ENCODE data around the gene OBP2B.
A peak's percentile ranks its signal among the peaks of the same experiment; 100 is the strongest.

Gene OBP2B

DNA sequence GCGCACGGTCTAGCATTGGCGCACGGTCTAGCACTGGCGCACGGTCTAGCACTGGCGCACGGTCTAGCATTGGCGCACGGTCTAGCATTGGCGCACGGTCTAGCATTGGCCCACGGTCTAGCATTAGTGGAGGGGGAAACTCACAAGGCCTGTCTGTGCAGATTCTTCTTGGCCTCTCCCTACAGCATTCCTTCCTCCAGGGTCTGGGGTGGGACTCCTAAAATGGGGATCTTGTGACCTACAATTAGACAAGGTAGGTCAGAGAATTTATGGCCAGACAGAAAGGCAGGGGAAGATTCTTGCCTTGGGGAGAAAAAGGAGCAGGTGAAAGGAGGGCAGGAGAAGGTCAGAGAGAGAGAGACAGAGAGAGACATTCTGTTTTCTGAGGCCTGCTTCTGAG, 39.9 kb downstream of the OBP2B start:
- no peak overlapping the region for H3K4me3 ChIP-seq (ENCODE audit: low read length)
- DNase-seq (ENCODE audit: low read depth): no peak
- TF ChIP-seq, protein P1, sequence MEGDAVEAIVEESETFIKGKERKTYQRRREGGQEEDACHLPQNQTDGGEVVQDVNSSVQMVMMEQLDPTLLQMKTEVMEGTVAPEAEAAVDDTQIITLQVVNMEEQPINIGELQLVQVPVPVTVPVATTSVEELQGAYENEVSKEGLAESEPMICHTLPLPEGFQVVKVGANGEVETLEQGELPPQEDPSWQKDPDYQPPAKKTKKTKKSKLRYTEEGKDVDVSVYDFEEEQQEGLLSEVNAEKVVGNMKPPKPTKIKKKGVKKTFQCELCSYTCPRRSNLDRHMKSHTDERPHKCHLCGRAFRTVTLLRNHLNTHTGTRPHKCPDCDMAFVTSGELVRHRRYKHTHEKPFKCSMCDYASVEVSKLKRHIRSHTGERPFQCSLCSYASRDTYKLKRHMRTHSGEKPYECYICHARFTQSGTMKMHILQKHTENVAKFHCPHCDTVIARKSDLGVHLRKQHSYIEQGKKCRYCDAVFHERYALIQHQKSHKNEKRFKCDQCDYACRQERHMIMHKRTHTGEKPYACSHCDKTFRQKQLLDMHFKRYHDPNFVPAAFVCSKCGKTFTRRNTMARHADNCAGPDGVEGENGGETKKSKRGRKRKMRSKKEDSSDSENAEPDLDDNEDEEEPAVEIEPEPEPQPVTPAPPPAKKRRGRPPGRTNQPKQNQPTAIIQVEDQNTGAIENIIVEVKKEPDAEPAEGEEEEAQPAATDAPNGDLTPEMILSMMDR (IDR thresholded peaks at IDR 0.05; ENCODE audit: insufficient read depth, low read depth, low read length, missing control alignments): no peak

DNA sequence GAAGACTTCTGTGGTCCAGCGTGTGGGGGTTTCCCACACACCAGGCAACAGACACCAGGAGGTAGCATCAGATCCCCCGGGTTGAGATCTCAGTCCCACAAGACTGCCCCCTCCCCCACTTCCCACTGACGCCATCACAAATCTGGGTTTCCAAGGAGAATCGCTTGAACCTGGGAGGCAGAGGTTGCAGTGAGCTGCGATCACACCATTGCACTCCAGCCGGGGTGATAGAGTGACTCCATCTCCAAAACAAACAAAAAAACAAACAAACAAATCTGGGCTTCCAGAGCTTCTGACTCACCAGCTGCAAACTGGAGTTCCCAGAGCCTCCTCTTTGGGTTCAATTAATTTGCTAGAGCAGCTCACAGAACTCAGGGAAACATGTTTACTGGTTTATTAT, 40.6 kb downstream of the OBP2B start:
- TF ChIP-seq, protein P1 (IDR thresholded peaks at IDR 0.05; ENCODE audit: insufficient read depth, low read depth, low read length, missing control alignments): no peak
- no peak overlapping the region for H3K4me3 ChIP-seq (ENCODE audit: low read length)
- DNase-seq (ENCODE audit: low read depth): peak; percentile 24

GRCh38 chr9:133167769-133168168, 41.3 kb downstream of the OBP2B start:
- TF ChIP-seq, protein P1 (IDR thresholded peaks at IDR 0.05; ENCODE audit: insufficient read depth, low read depth, low read length, missing control alignments): no peak
- H3K4me3 ChIP-seq (ENCODE audit: low read length): no peak overlapping the region
- no peak for DNase-seq (ENCODE audit: low read depth)

- TF ChIP-seq, protein P1 (IDR thresholded peaks at IDR 0.05; ENCODE audit: insufficient read depth, low read depth, low read length, missing control alignments): no peak
- DNase-seq (ENCODE audit: low read depth): no peak
- H3K4me3 ChIP-seq (ENCODE audit: low read length): no peak overlapping the region
Observed at GRCh38 chr9:133167096-133167730, 41.8 kb downstream of the OBP2B start.

DNA sequence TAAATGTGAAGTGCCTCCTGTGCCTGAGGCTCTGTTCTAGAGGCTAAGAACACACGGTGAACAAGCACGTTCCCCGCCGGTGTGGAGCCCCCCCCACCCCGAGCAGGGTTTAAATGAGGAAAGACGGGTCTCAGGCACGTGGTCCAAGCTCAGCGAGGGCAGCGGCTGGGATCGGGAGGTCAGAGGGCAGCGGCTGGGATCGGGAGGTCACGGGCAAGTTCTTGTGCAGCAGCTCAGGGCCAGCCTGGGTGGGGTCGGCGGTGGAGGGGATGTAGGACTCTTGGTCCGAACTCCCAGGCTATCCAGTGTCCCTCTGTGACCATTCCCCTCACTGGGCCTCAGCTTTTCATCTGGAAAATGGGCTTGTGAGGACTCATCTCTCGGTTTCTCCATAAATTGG, 42.7 kb downstream of the OBP2B start:
- no peak for DNase-seq (ENCODE audit: low read depth)
- no peak overlapping the region for H3K4me3 ChIP-seq (ENCODE audit: low read length)
- TF ChIP-seq, protein P1 (IDR thresholded peaks at IDR 0.05; ENCODE audit: insufficient read depth, low read depth, low read length, missing control alignments): no peak

DNA sequence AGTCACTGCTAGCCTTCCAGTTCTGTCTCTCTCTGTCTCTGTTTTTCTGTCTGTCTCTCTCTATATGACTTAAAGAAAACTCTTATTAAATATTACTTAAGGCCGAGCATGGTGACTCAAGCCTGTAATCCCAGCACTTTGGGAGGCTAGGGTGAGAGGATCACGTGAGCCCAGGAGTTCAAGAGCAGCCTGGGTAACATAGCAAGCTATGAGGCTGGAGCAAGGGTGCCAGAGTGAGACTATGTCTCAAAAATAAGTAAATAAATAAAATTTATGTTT, 43.7 kb downstream of the OBP2B start:
- DNase-seq (ENCODE audit: low read depth): no peak
- TF ChIP-seq, protein P1 (IDR thresholded peaks at IDR 0.05; ENCODE audit: insufficient read depth, low read depth, low read length, missing control alignments): no peak
- no peak overlapping the region for H3K4me3 ChIP-seq (ENCODE audit: low read length)

- H3K4me3 ChIP-seq (ENCODE audit: low read length): peak overlapping the region; percentile 39
- no peak for DNase-seq (ENCODE audit: low read depth)
- TF ChIP-seq, protein P1 (IDR thresholded peaks at IDR 0.05; ENCODE audit: insufficient read depth, low read depth, low read length, missing control alignments): no peak
Observed at GRCh38 chr9:133164191-133164590, 44.9 kb downstream of the OBP2B start.
